Kidney epithelial cell (primary cell): ENCODE measurements around the gene GRID2. TPM values are rescaled to one million over a fixed set of nuclear protein-coding genes. Genes with fewer than 3 reads are reported as not detected.

Experiments used
- DNase-seq: peaks from one replicate; pipeline ENCODE4 v3.0.0-alpha.2; 2010; ENCODE audit warnings: low read depth
- H3K27me3 ChIP-seq: 2 replicates; pipeline ENCODE4 v1.6.0; 2011; ENCODE audit warnings: low read length; ENCODE audit not compliant: control insufficient read depth, insufficient read depth
- H3K36me3 ChIP-seq: 2 replicates; pipeline ENCODE4 v1.5.1; 2011; ENCODE audit warnings: low read length; ENCODE audit not compliant: control insufficient read depth, insufficient read depth
- H3K4me3 ChIP-seq: 2 replicates; pipeline ENCODE4 v1.5.1; 2011; ENCODE audit warnings: low read depth, mild to moderate bottlenecking, control low read depth, low read length
- total RNA-seq: library from RNA; depleted of rRNA; stranded (reverse); fragments of >200 nt; gene quantifications from 2 replicates; pipeline ENCODE4 v1.2.3, GENCODE V29; 2015
- TF ChIP-seq, protein P1 (sequence below): IDR thresholded peaks from 2 replicates; pipeline ENCODE4 v1.5.1; 2011; ENCODE audit warnings: mild to moderate bottlenecking, moderate library complexity, low read length, control low read depth, inconsistent platforms; ENCODE audit not compliant: insufficient read depth, poor library complexity, severe bottlenecking

The GRID2 gene
- total RNA-seq, 1 donor from 2014 or later = not detected

DNA sequence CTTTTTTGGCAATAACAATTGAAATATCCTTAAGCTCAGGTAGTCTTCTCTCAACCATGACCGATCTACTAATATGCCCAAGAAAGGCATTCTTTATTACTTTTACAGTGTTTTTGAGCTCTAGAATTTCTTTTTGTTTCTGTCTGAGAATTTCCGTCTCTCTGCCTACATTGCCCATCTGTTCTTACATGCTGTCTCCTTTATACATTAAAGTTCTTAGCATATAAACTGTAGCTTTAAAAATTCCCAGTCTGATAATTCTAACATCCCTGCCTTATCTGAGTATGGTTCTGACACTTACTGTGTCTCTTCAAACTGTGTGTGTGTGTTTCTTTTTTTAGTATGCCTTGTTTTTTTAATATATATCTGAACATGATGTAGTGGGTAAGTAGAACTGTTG lies 658.1 kb downstream of the GRID2 start:
- Histone ChIP-seq H3K36me3 (no peaks in the 10 kb centered on the region), H3K27me3 (no peaks in the 10 kb centered on the region), H3K4me3 (no peak overlapping the region)
- no peak for DNase-seq
- TF ChIP-seq, protein P1, sequence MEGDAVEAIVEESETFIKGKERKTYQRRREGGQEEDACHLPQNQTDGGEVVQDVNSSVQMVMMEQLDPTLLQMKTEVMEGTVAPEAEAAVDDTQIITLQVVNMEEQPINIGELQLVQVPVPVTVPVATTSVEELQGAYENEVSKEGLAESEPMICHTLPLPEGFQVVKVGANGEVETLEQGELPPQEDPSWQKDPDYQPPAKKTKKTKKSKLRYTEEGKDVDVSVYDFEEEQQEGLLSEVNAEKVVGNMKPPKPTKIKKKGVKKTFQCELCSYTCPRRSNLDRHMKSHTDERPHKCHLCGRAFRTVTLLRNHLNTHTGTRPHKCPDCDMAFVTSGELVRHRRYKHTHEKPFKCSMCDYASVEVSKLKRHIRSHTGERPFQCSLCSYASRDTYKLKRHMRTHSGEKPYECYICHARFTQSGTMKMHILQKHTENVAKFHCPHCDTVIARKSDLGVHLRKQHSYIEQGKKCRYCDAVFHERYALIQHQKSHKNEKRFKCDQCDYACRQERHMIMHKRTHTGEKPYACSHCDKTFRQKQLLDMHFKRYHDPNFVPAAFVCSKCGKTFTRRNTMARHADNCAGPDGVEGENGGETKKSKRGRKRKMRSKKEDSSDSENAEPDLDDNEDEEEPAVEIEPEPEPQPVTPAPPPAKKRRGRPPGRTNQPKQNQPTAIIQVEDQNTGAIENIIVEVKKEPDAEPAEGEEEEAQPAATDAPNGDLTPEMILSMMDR = no peak

DNA sequence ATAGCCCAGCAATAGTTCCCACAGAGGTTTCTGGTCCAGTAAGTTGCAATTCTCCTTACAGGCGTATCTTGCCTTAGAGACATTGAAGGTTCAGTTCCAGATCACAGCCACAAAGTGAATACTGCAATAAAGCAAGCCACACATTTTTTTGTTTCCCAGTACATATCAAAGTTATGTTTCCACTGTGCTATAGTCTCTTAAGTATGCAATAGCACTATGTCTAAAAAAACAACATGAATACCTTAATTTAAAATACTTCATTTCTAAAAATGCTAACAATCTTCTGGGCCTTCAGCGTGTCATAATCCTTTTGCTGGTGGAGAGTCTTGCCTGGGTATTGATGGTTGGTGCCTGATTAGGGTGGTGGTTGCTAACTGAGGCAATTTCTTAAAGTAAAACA lies 659.1 kb downstream of the GRID2 start:
- no peak for DNase-seq
- Histone ChIP-seq H3K4me3 (no peak overlapping the region), H3K36me3 (no peaks in the 10 kb centered on the region), H3K27me3 (no peaks in the 10 kb centered on the region)
- TF ChIP-seq, protein P1 = no peak

DNA sequence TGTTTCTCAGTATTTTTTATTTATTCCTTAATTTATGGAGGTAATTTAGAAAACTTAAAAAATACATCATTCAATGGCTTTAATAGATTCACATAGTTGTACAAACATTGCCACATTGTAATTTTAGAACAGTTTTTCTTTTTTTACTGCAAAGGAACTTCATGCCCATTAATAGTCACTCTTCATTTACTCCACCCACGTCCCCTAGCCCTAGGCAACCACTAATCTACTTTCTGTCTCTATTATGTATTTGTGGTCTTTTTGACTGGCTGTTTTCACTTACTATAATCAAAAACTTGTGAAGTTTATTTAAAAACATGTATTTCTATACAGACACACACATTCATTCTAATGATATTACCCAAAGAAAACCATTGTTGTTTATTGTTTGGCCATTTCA lies 664.8 kb downstream of the GRID2 start:
- no peaks in the 10 kb centered on the region for H3K27me3 ChIP-seq
- no peak overlapping the region for H3K4me3 ChIP-seq
- TF ChIP-seq, protein P1 = no peak
- DNase-seq = no peak
- H3K36me3 ChIP-seq = no peaks in the 10 kb centered on the region

DNA sequence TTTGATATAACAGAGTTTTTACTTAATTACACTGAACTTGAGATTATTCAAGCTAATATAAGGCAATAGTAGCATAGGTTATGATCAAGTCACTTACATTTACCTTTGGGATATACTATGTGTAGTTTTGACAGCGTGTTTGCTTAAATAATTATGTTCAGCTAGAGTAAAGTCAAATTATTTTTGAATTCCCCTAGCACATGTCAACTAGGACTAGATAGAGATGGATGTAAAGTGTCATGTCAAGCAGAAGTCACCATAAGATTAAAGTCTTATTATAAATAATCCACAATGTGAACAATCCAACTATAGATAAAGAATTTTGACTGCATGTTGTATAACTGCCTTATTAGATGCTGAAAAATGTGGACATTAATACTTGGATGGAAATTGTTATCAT lies 665.2 kb downstream of the GRID2 start:
- Histone ChIP-seq H3K36me3 (no peaks in the 10 kb centered on the region), H3K4me3 (no peak overlapping the region), H3K27me3 (no peaks in the 10 kb centered on the region)
- DNase-seq = no peak
- TF ChIP-seq, protein P1 = no peak

DNA sequence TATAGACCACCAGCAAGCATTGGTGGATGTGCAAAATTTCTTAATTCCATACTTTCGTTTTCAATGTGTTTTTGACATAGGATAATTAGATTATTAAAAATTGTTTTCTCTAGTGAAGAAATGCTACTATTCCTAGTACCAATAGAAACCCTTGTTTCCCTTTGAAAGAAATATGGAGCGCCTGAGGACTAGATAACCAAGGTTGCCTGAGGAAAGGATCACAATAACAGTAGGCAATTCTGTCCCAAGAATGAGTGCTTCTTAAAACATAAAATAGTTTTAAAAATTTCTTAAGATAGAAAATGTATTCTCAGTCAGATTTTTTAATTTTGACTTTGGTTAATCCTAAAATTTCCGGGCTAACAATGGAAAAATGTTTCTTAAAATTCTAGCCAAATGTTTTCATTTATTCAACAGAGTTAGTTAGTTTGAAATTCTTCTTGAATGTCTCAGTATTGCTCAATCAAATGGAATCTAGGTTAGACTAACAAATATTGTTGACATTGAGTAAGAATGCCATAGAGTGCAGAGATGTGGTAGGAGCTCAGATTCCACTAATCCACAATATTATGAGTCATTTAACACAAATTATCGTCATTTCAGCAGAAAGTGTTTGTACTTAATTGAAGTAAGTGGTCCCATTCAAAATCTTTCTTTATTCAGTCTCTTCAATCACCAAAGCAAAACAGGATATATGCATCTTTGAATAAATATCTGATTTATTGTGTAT lies 666.0 kb downstream of the GRID2 start:
- DNase-seq = peak; percentile 93
- Histone ChIP-seq H3K4me3 (no peak overlapping the region), H3K36me3 (no peaks in the 10 kb centered on the region), H3K27me3 (no peaks in the 10 kb centered on the region)
- TF ChIP-seq, protein P1 = no peak

DNA sequence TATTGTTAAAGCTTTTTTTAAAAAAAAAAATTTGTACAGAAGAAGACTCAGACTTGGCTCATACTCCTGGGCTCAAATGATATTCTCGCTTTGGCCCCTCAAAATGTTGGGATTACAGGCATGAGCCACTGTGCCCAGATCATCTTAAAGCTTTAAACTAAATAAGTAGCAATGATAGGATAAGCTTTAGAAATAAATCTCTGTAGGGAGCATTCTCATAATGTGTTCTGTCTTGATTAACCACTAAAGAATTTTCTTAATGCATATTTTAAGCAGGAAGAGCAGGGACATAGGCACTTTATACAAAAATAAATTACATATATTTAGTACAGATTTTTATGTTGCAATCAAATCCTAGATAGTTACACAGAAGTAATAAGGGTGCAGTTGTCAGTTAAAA lies 667.2 kb downstream of the GRID2 start:
- H3K36me3 ChIP-seq = no peaks in the 10 kb centered on the region
- TF ChIP-seq, protein P1 = no peak
- H3K27me3 ChIP-seq = no peaks in the 10 kb centered on the region
- H3K4me3 ChIP-seq = no peak overlapping the region
- no peak for DNase-seq
